C1 segment of cervical spinal cord (tissue), 14 donors: ENCODE measurements around the gene FBXO22.
"Not testable (repeated sequence)": the region's sequence is repeated elsewhere in the genome, so short reads cannot be mapped to it uniquely, and the experiment has no call there.

Source experiments
- DNase-seq, 14 donors: peaks; one replicate each; lab custom pipeline; 2025; lab: John Stamatoyannopoulos, UW

The FBXO22 gene

GRCh38 chr15:75903331-75904239 lies at the start of gene FBXO22:
TSS of gene FBXO22 (plus strand) at chr15:75903878. CDS start at chr15:75903964, 86 bp downstream.
- DNase-seq: peak; percentile 32 to 90 (median 76)

GRCh38 chr15:75857886-75858285 lies 45.8 kb upstream of the FBXO22 start:
- DNase-seq: no peak

- DNase-seq: no peak
Observed at GRCh38 chr15:75861750-75862402, 41.8 kb upstream of the FBXO22 start.

- DNase-seq: no peak
Observed at GRCh38 chr15:75862796-75863195, 40.9 kb upstream of the FBXO22 start.

- no peak for DNase-seq
Observed at GRCh38 chr15:75864213-75865059, 39.2 kb upstream of the FBXO22 start.

GRCh38 chr15:75866045-75866444 lies 37.6 kb upstream of the FBXO22 start:
- not testable (repeated sequence) for DNase-seq

- no peak for DNase-seq
Observed at GRCh38 chr15:75866916-75867315, 36.8 kb upstream of the FBXO22 start.

GRCh38 chr15:75867449-75867848 lies 36.2 kb upstream of the FBXO22 start:
- no peak for DNase-seq

GRCh38 chr15:75868019-75868418 lies 35.7 kb upstream of the FBXO22 start:
- no peak for DNase-seq

GRCh38 chr15:75869446-75869845 lies 34.2 kb upstream of the FBXO22 start:
- DNase-seq: no peak

- DNase-seq: not testable (repeated sequence)
Observed at GRCh38 chr15:75871589-75871988, 32.1 kb upstream of the FBXO22 start.

- no peak for DNase-seq
Observed at GRCh38 chr15:75872403-75872990, 31.2 kb upstream of the FBXO22 start.

- DNase-seq: no peak
Observed at GRCh38 chr15:75884041-75884440, 19.6 kb upstream of the FBXO22 start.

GRCh38 chr15:75887178-75887577 lies 16.5 kb upstream of the FBXO22 start:
- DNase-seq: no peak

- no peak for DNase-seq
Observed at GRCh38 chr15:75891895-75892294, 11.8 kb upstream of the FBXO22 start.

GRCh38 chr15:75895731-75896130 lies 7.9 kb upstream of the FBXO22 start:
- no peak for DNase-seq

- DNase-seq: no peak
Observed at GRCh38 chr15:75900577-75900976, 3.1 kb upstream of the FBXO22 start.

GRCh38 chr15:75902129-75902557 lies 1.5 kb upstream of the FBXO22 start:
- DNase-seq: no peak

GRCh38 chr15:75905231-75905630 lies 1.6 kb downstream of the FBXO22 start:
- DNase-seq: no peak

- DNase-seq: not testable (repeated sequence)
Observed at GRCh38 chr15:75910355-75910754, 6.7 kb downstream of the FBXO22 start.

GRCh38 chr15:75916978-75917377 lies 13.3 kb downstream of the FBXO22 start:
- DNase-seq: no peak
